Hepatocyte (in vitro differentiated cells): ENCODE data around the gene DIDO1. TPM values are rescaled to one million over a fixed set of nuclear protein-coding genes. Genes with fewer than 3 reads are reported as not detected.

ENCODE experiments used
- DNase-seq: peaks from one replicate; pipeline ENCODE4 v3.0.0-alpha.2; 2016; ENCODE audit warnings: low spot score
- H2AFZ ChIP-seq: fragments of 200-600 bp; sonication (generic); 2 replicates; pipeline ENCODE4 v1.6.0; 2016; ENCODE audit warnings: antibody characterized with exemption, mild to moderate bottlenecking
- H3K27ac ChIP-seq: fragments of 200-600 bp; sonication (generic); 2 replicates; pipeline ENCODE4 v1.5.1; 2016; ENCODE audit warnings: mild to moderate bottlenecking
- H3K27me3 ChIP-seq: fragments of 200-600 bp; sonication (generic); 2 replicates; pipeline ENCODE4 v1.6.1; 2016
- H3K36me3 ChIP-seq: fragments of 200-600 bp; sonication (generic); replicated peaks from 2 replicates; pipeline ENCODE4 v1.5.1; 2016; ENCODE audit warnings: low read depth; ENCODE audit not compliant: insufficient read depth
- H3K4me1 ChIP-seq: fragments of 200-600 bp; sonication (generic); 2 replicates; pipeline ENCODE4 v1.5.1; 2016; ENCODE audit warnings: mild to moderate bottlenecking, moderate library complexity; ENCODE audit not compliant: insufficient read depth
- H3K4me2 ChIP-seq: fragments of 200-600 bp; sonication (generic); 2 replicates; pipeline ENCODE4 v1.6.0; 2016
- H3K4me3 ChIP-seq: fragments of 200-600 bp; sonication (generic); 2 replicates; pipeline ENCODE4 v1.5.1; 2016; ENCODE audit warnings: mild to moderate bottlenecking
- H3K79me2 ChIP-seq: fragments of 200-600 bp; sonication (generic); 2 replicates; pipeline ENCODE4 v1.6.0; 2017; ENCODE audit warnings: mild to moderate bottlenecking
- H3K9me2 ChIP-seq: fragments of 200-600 bp; sonication (generic); replicated peaks from 2 replicates; pipeline ENCODE4 v1.6.0; 2017; ENCODE audit warnings: mild to moderate bottlenecking; ENCODE audit not compliant: insufficient read depth
- H3K9me3 ChIP-seq: fragments of 200-600 bp; sonication (generic); 2 replicates; pipeline ENCODE4 v1.5.1; 2016; ENCODE audit warnings: low read depth, mild to moderate bottlenecking
- H4K20me1 ChIP-seq: fragments of 200-600 bp; sonication (generic); 2 replicates; pipeline ENCODE4 v1.6.0; 2016; ENCODE audit warnings: mild to moderate bottlenecking; ENCODE audit not compliant: insufficient read depth, poor library complexity, severe bottlenecking
- CTCF ChIP-seq: fragments of 200-600 bp; sonication (generic); IDR thresholded peaks from 2 replicates; pipeline ENCODE4 v1.5.1; 2016; ENCODE audit warnings: antibody characterized with exemption, mild to moderate bottlenecking; ENCODE audit not compliant: poor library complexity
- EZH2 ChIP-seq: fragments of 200-600 bp; sonication (generic); IDR thresholded peaks from 2 replicates; pipeline ENCODE4 v1.6.1; 2016; ENCODE audit warnings: antibody characterized with exemption, mild to moderate bottlenecking, borderline replicate concordance
- EZH2phosphoT487 ChIP-seq: fragments of 200-600 bp; sonication (generic); IDR thresholded peaks from one replicate; pipeline ENCODE4 v1.6.1; 2018; ENCODE audit warnings: antibody characterized with exemption, mild to moderate bottlenecking, low read depth, moderate library complexity; ENCODE audit not compliant: unreplicated experiment, severe bottlenecking
- WGBS: methylation state at CpG from one replicate; pipeline ENCODE4 v1.1.6; 2016; ENCODE audit warnings: low lambda C conversion rate; ENCODE audit errors: missing lambda C conversion rate; 5-methylcytosine and 5-hydroxymethylcytosine counted together
- polyA plus RNA-seq: library from polyadenylated mRNA; unstranded; fragments of >200 nt; fragmentation: Nextera tagmentation; extraction: Ambion mirVana; gene quantifications from 2 replicates; pipeline ENCODE4 v1.2.1, GENCODE V29; 2016
- total RNA-seq: library from RNA; depleted of rRNA; stranded (reverse); fragments of >200 nt; gene quantifications from 2 replicates; pipeline ENCODE4 v1.2.3, GENCODE V29; 2014

Gene DIDO1
- total and polyA plus RNA-seq, 2 experiments from 2014 or later = 26.5 to 31.6 TPM

DNA sequence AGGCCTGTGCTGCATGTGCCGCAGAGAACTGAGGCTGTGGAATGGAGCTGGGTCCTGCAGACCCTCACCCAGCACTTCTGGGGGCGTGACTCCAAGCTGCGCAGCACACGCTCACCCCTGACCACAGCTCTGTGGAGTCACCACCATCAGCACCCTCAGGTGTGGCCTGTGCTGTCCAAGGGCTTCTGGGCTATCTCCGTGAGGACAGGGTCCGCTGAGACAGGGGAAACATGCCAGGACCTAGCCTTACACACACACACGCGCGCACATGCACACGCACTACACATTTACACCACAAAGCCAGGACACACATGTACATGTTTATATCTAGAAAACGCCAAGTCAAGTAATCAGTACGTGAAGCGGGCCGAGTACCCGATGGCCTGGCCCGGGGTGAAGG is 37.9 kb downstream of the DIDO1 start:
- Histone ChIP-seq H3K36me3 (peaks cover 8% of the 10 kb centered on the region), H4K20me1 (no peaks in the 10 kb centered on the region)
- TF ChIP-seq EZH2 (no peak), CTCF (no peak), EZH2phosphoT487 (no peak)

DNA sequence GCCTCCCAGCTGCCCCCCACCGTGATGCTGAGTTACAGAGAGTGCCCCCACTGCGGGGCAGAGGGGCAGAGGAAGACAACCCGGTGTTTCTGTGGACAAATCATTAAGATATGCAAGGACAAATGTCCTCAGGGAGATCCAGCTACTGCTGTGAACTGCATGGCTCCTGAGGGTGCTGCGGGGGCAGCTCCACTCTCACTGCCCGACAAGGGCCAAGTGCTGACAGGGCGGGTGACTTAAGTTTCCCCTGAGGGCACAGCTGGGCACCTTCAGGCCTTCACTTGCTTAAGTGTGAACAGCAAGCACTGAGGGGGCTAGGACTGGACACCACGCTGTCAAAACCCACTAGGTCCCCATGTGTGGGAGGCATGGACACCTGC is 38.5 kb downstream of the DIDO1 start:
- H4K20me1 ChIP-seq = no peaks in the 10 kb centered on the region
- H3K27ac ChIP-seq = peak overlapping the region; percentile 55
- no peaks in the 10 kb centered on the region for H3K27me3 ChIP-seq
- 83% methylated on average over 7 of the region's 7 CpGs for WGBS
- H3K4me1 ChIP-seq = no peaks in the 10 kb centered on the region
- no peak overlapping the region for H3K4me3 ChIP-seq
- no peaks in the 10 kb centered on the region for H3K9me2 ChIP-seq
- H3K9me3 ChIP-seq = no peaks in the 10 kb centered on the region
- H3K4me2 ChIP-seq = no peak overlapping the region
- DNase-seq = no peak
- H3K79me2 ChIP-seq = no peaks in the 10 kb centered on the region
- H2AFZ ChIP-seq = no peak overlapping the region
- peaks cover 8% of the 10 kb centered on the region for H3K36me3 ChIP-seq
- no peak for TF ChIP-seq CTCF
- TF ChIP-seq EZH2phosphoT487 = no peak
- no peak for TF ChIP-seq EZH2

More for the DNA sequence above, 37.9 kb downstream of the DIDO1 start:
- WGBS = 99% methylated on average over 16 of the region's 16 CpGs
- no peaks in the 10 kb centered on the region for H3K9me2 ChIP-seq
- H3K27me3 ChIP-seq = no peaks in the 10 kb centered on the region
- no peak overlapping the region for H3K4me3 ChIP-seq
- H3K27ac ChIP-seq = no peak overlapping the region
- no peak overlapping the region for H2AFZ ChIP-seq
- no peak overlapping the region for H3K4me2 ChIP-seq
- no peaks in the 10 kb centered on the region for H3K79me2 ChIP-seq
- DNase-seq = no peak
- no peaks in the 10 kb centered on the region for H3K4me1 ChIP-seq
- H3K9me3 ChIP-seq = no peaks in the 10 kb centered on the region

DNA sequence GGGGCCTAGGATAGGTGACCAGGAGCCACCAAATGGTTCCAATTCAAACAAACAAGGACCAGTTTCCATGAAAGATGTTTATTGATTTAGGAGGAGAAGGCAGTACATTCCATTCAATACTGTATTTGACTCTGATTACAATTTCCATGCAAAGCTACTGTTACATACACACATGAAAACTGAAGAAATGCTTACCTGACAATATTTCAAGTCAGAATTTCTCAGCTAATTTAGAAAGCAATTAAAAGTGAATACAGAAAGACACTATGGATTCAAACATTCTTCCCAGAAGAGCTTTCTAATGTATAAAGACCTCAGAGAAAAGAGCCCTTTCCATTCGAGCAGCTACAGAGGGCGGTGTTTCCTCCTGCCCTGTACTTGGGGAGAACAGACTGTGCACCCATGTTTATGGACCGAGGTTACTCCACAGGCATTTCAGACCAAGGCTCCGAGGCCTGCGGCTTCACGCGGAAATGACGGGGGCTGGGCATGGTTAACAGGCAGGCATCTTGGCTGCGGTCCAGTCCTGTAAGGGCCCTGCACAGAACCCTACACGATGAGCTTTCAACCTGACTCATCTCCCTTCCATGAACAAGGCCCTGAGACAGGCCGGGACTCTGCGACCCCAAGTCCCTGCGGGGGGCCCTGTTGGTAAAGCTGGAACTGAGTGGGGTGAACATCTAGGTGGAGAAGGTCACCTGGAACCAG is 39.0 kb downstream of the DIDO1 start:
- DNase-seq = peak; percentile 82
- peak overlapping the region; percentile 55 for H3K27ac ChIP-seq
- no peaks in the 10 kb centered on the region for H3K27me3 ChIP-seq
- no peaks in the 10 kb centered on the region for H4K20me1 ChIP-seq
- H3K9me3 ChIP-seq = no peaks in the 10 kb centered on the region
- no peak overlapping the region for H2AFZ ChIP-seq
- TF ChIP-seq CTCF = no peak
- no peak for TF ChIP-seq EZH2phosphoT487
- TF ChIP-seq EZH2 = no peak
- WGBS = 66% methylated on average over 13 of the region's 13 CpGs
- H3K36me3 ChIP-seq = peaks cover 8% of the 10 kb centered on the region
- H3K9me2 ChIP-seq = no peaks in the 10 kb centered on the region
- H3K79me2 ChIP-seq = no peaks in the 10 kb centered on the region
- H3K4me3 ChIP-seq = no peak overlapping the region
- H3K4me2 ChIP-seq = no peak overlapping the region
- H3K4me1 ChIP-seq = no peaks in the 10 kb centered on the region
